HepG2 (cell line): ENCODE data around the gene ACAP3. TPM values are rescaled to one million over a fixed set of nuclear protein-coding genes. Genes with fewer than 3 reads are reported as not detected.
A peak's percentile ranks its signal among the peaks of the same experiment; 100 is the strongest.

Experiments
- ELK4 ChIP-seq: sonication (generic); formaldehyde crosslinking; IDR thresholded peaks from 2 replicates; pipeline ENCODE4 v1.9.0; 2021; ENCODE audit warnings: missing genetic modification reagents, borderline replicate concordance
- GTF2F1 ChIP-seq: fragments of 150-350 bp; IDR thresholded peaks from 2 replicates; pipeline ENCODE4 v1.6.1; 2014; ENCODE audit warnings: low read length
- HINFP ChIP-seq: sonication (generic); formaldehyde crosslinking; IDR thresholded peaks from 2 replicates; pipeline ENCODE4 v1.4.0; 2020; ENCODE audit warnings: low read depth, mild to moderate bottlenecking, missing genetic modification reagents
- KDM4B ChIP-seq: sonication (generic); formaldehyde crosslinking; IDR thresholded peaks from 2 replicates; pipeline ENCODE4 v1.4.0; 2020; ENCODE audit warnings: missing genetic modification reagents
- NR1H2 ChIP-seq: sonication (generic); formaldehyde crosslinking; IDR thresholded peaks from 2 replicates; pipeline ENCODE4 v1.8.1; 2022; ENCODE audit warnings: low read depth, missing genetic modification reagents, borderline replicate concordance
- POGK ChIP-seq: sonication (generic); formaldehyde crosslinking; conservative IDR thresholded peaks from 2 replicates; pipeline ENCODE4 v1.8.0; 2022; ENCODE audit warnings: mild to moderate bottlenecking, moderate library complexity, missing genetic modification reagents
- RFX1 ChIP-seq: fragments of 450-650 bp; IDR thresholded peaks from 2 replicates; pipeline ENCODE4 v1.6.1; 2017
- TRIM22 ChIP-seq: fragments of 450-650 bp; IDR thresholded peaks from 2 replicates; pipeline ENCODE4 v1.6.1; 2017
- ZBTB14 ChIP-seq: sonication (generic); formaldehyde crosslinking; IDR thresholded peaks from 2 replicates; pipeline ENCODE4 v1.4.0; 2020; ENCODE audit warnings: missing genetic modification reagents
- ZBTB43 ChIP-seq: sonication (generic); formaldehyde crosslinking; conservative IDR thresholded peaks from 2 replicates; pipeline ENCODE4 v1.4.0; 2020; ENCODE audit warnings: missing genetic modification reagents
- ZBTB8A ChIP-seq: sonication (generic); formaldehyde crosslinking; IDR thresholded peaks from 2 replicates; pipeline ENCODE4 v1.4.0; 2020; ENCODE audit warnings: mild to moderate bottlenecking, low read depth, missing genetic modification reagents, borderline replicate concordance
- ZMYM2 ChIP-seq: sonication (generic); formaldehyde crosslinking; IDR thresholded peaks from 2 replicates; pipeline ENCODE4 v1.8.0; 2022; ENCODE audit warnings: mild to moderate bottlenecking, missing genetic modification reagents
- ZNF101 ChIP-seq: sonication (generic); formaldehyde crosslinking; IDR thresholded peaks from 2 replicates; pipeline ENCODE4 v1.4.0; 2020; ENCODE audit warnings: mild to moderate bottlenecking, low read depth, missing genetic modification reagents, borderline replicate concordance
- ZNF12 ChIP-seq: sonication (generic); formaldehyde crosslinking; IDR thresholded peaks from 2 replicates; pipeline ENCODE4 v1.5.0; 2020; ENCODE audit warnings: missing genetic modification reagents
- ZNF20 ChIP-seq: sonication (generic); formaldehyde crosslinking; IDR thresholded peaks from 2 replicates; pipeline ENCODE4 v1.4.0; 2020; ENCODE audit warnings: mild to moderate bottlenecking, moderate library complexity, missing genetic modification reagents
- ZNF616 ChIP-seq: sonication (generic); formaldehyde crosslinking; IDR thresholded peaks from 2 replicates; pipeline ENCODE4 v1.5.0; 2020; ENCODE audit warnings: low read depth, mild to moderate bottlenecking, missing genetic modification reagents
- ZNF678 ChIP-seq: sonication (generic); formaldehyde crosslinking; IDR thresholded peaks from 2 replicates; pipeline ENCODE4 v1.4.0; 2020; ENCODE audit warnings: mild to moderate bottlenecking, missing genetic modification reagents
- ZNF7 ChIP-seq: IDR thresholded peaks from 2 replicates; pipeline ENCODE4 v1.6.1; 2016; ENCODE audit warnings: missing biosample characterization, missing genetic modification reagents
- ZNF749 ChIP-seq: sonication (generic); formaldehyde crosslinking; IDR thresholded peaks from 2 replicates; pipeline ENCODE4 v1.8.0; 2022; ENCODE audit warnings: mild to moderate bottlenecking, missing genetic modification reagents, moderate library complexity, borderline replicate concordance
- polyA plus RNA-seq, 8 experiments: library from polyadenylated mRNA; depleted of rRNA in 3 of 8; stranded (reverse) in 7 of 8; unstranded in 1 of 8; fragments of >200 nt; fragmentation: Illumina TruSeq in 4 of 8; extraction: Trizol in 4 of 8; gene quantifications; 2 replicates each; pipeline versions ENCODE4 v1.2.1 to v1.2.3, GENCODE V29; 2011 to 2016; ENCODE audit warnings: low read depth in 4 of 8, missing spikeins in 1 of 8, mixed read lengths in 1 of 8; ENCODE audit not compliant: insufficient read depth in 1 of 8
- total RNA-seq, 5 experiments: library from RNA; depleted of rRNA; stranded (reverse); fragments of >200 nt; fragmentation: Illumina TruSeq; extraction: Trizol; gene quantifications; 2 replicates each; pipeline ENCODE4 v1.2.3, GENCODE V29; 2016; ENCODE audit warnings: low read depth in 1 of 5

The ACAP3 gene
- total and polyA plus RNA-seq, 2 of the 13 experiments (the other 11 are each of a cell fraction or from before 2014, with no cell fraction given), result 29.4 to 50.8 TPM

GRCh38 chr1:1287288-1288110, 20.2 kb downstream of the ACAP3 start (continued):
- TF ChIP-seq ZNF101 (no peak), KDM4B (CRISPR knock-in tag) (no peak), ZBTB8A (no peak), ELK4 (CRISPR knock-in tag) (no peak), ZNF749 (CRISPR knock-in tag) (no peak), ZNF7 (CRISPR knock-in tag) (no peak), ZNF12 (CRISPR knock-in tag) (no peak), RFX1 (no peak), GTF2F1 (no peak), ZBTB14 (CRISPR knock-in tag) (no peak), HINFP (peak; percentile 91), ZMYM2 (no peak; the same call in 1 of the 2 replicates), ZNF616 (CRISPR knock-in tag) (no peak), TRIM22 (no peak), ZBTB43 (CRISPR knock-in tag) (no peak), NR1H2 (no peak), ZNF20 (CRISPR knock-in tag) (no peak), POGK (CRISPR knock-in tag) (no peak), ZNF678 (CRISPR knock-in tag) (no peak)
